UCSD-AML1 (cell line): ENCODE data around the gene HDHD3.
"Not testable (repeated sequence)": the region's sequence is repeated elsewhere in the genome, so short reads cannot be mapped to it uniquely, and the experiment has no call there.

Experiments used
- DNase-seq: peaks from one replicate; lab custom pipeline; 2025; ENCODE audit not compliant: unreplicated experiment; lab: John Stamatoyannopoulos, UW

Gene HDHD3

DNA sequence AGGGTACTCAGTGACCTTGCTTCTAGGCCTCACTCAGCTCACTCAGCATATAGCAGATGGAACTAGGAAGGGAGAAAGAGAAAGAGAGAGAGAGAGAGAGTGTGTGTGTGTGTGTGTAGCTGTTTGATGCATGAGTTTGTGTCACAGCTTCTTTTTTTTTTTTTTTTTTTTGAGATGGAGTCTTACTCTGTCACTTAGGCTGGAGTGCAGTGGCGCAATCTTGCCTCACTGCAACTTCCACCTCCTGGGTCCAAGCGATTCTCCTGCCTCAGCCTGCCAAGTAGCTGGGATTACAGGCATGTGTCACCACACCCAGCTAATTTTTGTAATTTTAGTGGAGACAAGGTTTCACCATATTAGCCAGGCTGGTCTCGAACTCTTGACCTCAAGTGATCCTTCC is 11.1 kb downstream of the HDHD3 start:
- DNase-seq = not testable (repeated sequence)

DNA sequence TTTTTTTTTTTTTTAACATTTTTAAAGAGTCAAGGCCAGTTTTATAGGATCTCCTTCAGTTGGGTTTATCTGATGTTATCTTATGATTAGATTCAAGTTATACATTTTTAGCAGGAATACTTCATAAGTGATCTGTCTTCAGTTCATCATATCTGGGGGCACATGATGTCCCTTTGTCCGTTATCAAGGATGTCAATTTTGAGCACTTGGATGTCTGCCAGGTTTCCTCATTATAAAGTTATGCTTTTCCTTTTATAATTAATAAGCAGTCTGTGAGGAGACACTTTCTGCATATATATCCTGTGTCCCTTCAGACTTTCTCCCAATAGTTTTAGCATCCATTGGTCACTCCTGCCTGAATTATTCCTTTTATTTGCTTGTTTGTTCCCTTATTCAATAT is 11.8 kb downstream of the HDHD3 start:
- no peak for DNase-seq

DNA sequence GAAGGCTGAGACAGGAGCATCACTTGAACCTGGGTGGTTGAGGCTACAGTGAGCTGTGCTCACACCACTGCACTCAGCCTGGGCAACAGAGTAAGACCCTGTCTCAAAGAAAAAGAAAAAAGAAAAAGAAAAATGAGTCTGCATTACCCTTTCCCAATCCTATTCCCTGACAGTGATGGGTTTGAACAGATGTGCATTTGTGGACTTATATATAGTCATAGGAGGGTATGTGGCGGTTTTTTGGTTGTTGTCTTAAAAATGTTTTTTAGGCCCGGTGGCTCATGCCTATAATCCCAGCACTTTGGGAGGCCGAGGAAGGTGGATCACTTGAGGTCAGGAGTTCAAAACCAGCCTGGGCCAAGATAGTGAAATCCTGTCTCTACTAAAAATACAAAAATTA is 13.4 kb downstream of the HDHD3 start:
- no peak for DNase-seq

DNA sequence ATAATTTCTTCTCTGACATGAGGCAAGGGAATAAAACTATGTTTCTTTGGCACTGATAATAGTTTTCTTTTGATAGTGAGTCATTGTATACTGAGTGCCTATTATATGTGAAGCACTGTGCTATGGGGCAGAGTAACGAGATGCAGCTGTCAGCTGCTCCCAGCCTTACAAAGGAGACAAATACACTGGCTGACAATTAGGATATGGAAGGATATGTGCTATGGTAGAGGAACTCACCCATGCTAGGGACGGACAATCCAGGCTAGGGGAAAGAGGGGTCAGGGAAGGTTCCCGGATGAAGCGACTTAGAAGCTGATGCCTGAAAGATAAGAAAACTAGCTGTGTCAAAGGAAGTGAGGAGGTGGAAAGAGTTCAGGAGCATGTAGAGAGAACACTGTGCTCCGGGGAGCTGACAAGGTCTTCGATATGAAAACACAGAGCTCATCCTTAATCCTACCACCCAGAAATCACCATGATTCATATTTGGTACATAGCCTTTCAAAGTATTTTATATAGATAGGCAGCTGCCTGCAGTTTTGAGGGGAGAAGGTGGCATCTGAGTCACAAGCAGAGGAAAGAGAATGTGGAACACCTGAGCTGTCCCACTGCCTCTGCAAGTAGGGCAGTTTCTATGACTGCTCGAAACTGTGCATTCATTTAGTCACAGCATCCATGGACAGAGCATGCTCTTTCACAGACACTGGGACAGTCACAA is 15.3 kb downstream of the HDHD3 start:
- DNase-seq = no peak

DNA sequence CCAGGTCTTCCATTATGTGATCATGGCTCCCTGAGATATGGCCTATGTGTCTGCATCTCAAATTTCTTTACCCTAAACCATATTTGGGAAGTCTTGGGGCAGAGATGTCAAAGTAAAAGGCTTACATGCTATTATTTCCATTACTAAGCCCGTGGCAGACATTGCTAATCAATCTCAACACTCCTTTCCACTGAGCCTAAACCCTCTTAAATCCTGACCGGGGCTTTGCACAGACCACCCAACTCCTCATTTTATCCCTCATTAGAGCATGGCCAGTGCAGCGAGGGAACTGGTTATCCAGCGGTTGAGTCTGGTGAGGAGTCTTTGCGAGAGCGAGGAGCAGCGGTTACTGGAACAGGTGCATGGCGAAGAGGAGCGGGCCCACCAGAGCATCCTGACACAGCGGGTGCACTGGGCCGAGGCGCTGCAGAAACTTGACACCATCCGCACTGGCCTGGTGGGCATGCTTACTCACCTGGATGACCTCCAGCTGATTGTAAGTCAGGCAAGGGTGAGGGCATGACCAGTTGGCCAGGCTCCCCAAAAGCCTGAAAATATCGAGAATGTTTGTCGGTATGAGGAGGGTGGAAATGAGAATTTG is 16.4 kb downstream of the HDHD3 start:
- no peak for DNase-seq

DNA sequence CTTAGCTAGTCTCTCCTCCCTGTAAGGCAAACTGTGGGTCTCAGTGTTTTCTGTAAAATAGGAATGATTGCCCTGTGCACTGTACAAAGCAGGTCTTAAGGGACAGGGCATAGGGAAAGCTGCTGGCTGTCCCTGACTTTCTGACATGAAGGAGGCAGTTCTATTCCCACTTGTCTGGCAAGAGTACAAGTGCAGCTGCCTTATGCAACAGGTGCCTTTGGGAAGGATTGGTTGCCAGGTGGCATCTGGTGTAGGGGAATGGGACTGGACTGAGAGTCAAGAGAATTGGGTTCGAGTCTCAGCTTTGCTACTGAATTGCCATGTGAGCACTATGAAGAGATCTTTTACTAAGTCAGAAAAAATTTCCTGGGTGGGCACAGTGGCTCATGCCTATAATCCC is 17.4 kb downstream of the HDHD3 start:
- DNase-seq = no peak

DNA sequence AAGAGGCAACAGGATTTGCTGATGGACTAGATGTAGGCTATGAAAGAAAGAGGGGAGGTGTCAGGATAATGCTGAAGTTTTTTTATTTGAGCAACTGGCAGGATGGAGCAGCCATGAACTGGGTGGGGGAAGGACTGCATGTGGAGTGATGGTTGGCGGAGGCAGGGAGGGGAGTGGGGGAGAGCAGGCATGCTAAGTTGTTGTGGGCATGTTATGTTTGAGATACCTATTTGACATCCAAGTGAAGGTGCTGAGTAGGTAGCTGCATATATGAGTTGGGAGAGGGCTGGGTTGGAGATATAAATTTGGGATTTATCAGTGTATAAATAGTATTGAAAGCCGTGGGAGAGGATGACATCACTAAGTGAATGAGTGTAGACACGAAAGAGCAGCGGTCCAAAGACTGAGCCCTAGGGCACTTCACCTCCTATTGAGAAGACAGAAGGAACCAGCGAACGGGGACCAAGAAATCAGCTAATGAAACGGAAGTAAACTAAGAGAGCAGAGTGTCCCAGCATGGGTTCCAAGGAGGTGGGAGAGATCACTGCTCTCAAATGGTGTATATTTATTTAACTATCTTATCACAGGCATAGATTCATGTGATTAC is 20.0 kb downstream of the HDHD3 start:
- DNase-seq = no peak

DNA sequence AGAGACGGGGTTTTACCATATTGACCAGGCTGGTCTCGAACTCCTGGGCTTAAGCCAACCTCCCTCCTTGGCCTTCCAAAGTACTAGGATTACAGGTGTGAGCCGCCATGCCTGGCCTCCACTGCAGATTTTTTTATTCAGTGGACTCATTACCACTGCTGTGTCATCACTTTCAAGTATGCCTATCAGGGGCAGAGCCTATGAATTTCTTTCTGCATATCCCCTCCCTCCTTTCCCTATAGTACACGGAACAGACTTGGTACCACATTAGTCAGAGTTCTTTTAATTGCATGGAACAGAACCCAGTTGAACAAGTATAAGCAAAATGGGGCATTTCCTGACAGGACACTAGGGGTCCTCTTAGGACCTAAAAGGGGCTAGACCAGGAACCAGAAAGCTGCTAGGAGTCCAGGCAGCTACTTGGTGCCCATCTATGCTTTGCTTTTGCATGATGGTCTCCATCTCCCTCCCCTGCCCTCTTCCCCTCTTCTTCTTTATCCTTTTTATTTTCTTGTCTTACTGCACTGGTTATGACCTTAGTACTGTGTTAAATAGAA is 21.7 kb downstream of the HDHD3 start:
- DNase-seq = no peak

DNA sequence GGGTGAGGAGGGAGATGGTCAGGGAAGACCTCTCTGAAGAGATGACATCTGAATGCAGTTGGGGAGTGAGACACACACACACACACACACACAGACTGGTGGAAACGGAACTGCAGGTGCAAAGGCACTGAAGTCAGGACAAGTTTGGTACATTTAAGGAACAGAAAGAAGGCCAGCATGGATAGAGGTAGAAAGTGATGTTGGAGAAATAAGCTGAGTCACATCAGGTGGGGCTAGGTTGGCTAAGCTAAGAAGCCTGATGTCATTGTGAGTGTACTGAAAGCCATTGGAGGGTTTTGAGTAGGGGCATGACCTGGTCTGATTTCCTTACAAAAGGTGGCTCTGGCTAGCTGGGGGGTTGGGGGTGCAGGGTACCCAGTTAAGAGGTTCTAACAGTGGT is 24.4 kb downstream of the HDHD3 start:
- no peak for DNase-seq

DNA sequence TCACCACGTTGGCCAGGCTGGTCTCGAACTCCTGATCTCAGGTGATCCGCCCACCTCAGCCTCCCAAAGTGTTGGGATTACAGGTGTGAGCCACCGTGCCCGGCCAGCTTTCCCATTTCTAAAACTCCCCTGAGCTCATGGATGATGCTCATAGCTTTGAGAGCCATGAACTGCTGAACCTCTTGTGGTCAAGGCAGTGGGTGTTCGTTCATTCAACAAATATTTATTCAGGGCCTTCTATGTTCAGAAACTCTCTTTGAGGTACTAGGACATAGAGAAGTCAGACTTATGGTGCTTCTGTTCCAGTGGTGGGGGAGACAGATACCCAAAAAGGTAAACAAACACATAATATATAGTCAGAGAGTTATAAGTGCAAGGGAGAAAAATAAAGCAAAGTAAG is 24.8 kb downstream of the HDHD3 start:
- DNase-seq = no peak

DNA sequence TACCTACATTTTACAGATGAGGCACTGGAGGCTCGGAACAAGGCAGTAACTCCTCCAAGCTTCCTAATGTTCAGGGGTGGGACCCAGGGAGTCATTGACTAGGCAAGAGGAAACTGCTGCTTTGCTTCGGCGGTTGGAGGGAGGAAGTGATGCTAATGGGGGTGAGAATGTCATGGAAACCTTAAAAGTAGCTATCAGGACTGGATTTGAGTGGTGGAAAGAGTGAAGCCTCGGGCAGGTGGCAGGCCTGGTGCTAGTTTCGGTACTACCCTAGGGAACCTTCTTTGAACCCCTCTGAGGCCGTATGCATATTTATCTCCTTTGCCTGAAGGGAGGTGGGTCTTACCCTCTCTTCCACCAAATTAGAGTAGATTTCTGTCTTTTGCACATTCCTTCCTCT is 25.8 kb downstream of the HDHD3 start:
- DNase-seq = peak; percentile 62

DNA sequence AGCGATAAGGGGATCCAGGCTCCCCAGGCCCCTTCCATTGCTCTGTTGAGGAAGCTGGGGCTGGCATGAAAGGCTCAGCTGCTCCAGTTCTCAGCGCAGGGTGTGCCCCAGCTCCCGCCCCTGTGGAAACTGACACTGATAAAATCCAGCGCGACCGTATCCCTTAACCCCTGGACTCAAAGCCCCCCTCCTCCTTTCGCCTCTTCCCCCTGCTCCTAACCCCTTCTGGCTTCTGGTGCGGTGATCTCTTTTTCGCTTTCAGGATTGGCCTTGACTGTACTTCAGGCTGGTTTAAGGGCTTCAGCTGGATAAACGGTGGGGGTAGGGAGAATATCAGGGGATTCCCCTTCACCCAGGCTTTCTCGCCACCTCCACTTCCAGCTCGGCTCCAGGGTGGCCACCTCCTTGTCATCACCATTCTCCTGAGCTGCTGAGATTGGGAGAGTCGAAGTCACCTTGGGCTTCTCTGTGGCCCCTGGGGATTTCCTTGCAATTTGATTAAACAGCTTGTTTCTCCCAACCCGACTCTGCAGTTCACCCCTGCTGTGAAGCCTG is 26.6 kb downstream of the HDHD3 start:
- DNase-seq = no peak

DNA sequence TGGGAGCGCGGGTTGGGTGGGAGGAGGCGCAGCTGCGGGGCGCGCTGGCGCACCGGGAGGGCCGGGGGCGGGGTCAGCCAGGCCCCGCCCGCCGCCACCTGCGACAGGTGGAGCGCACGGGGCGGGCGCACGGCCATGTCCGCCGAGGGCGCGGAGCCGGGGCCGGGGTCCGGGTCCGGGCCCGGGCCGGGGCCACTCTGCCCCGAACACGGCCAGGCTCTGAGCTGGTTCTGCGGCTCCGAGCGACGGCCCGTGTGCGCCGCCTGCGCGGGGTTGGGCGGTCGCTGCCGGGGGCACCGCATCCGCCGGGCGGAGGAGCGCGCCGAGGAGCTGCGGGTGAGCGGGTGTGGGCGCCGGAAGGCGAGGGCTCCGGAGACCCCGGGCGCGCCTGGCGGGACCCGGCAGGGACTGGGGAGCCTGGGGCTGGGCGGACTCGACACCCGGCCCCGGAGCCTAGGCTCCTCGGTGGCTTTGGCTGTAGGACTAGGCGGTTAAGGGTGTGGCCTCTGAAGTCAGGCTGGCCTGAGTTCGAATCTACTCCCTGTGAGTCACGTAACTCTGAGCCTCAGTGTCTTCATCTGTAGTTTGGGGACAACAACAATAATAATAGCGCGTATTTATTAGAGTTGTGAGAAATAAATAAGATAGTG is 27.2 kb downstream of the HDHD3 start, which contains the start of gene BSPRY:
TSS of gene BSPRY (plus strand) at position 97 of the 650 bp plus-strand sequence. CDS start at position 136, 39 bp downstream.
- no peak for DNase-seq

DNA sequence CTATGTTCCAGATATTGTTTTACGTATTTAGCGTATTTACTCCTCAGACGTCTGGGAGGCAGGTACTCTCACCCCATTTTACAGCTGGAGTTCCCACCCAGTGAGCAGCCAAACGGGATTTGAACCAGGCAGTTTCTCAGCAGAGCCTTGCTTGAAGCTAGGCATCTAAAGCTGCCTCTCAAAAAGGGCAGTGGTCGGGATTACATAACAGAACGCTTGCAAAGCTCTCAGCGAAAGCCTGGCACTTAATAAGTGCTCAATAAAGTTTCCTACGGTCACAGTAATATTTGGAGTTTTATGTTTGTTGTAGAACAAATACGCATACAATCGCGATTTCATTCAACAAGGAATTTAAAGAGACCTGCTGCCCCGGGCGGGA is 27.7 kb downstream of the HDHD3 start:
- DNase-seq = no peak

DNA sequence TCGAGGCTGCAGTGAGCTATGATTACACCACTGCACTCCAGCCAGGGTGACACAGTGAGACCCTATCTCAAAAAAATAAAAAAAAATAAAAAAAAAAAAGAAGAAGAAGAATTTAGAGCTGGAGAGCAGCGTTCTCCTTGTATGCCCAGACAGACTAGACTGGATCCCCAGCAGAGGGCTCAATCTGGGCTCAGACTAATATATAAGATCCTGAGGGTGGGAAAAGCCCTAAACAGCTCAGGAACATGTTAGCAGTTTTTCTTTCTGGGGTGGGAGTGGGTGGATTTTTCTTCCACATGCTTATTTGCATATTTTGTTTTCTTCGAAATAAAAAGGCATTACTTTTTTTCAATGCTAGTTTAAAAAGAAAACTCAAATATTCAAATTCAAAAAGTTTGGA is 28.3 kb downstream of the HDHD3 start:
- no peak for DNase-seq

DNA sequence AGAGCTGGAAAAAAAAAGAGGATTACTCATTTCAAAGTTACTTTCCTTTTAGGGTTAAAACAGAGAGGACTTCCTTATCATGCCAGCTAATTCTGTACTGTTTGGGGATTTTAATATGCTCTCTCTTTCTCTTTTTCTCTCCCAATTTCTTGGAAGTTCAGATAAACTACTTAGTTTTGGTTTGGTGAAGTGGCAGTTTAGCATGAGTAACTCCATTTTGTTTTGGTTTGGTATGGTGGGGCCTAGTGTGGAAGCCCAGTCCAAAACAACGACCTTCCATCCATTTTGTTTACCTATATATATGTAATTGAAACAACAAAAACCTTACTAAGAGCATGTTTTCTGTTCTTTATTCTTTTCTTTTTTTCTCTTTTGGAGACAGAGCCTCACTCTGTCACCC is 31.1 kb downstream of the HDHD3 start:
- no peak for DNase-seq

DNA sequence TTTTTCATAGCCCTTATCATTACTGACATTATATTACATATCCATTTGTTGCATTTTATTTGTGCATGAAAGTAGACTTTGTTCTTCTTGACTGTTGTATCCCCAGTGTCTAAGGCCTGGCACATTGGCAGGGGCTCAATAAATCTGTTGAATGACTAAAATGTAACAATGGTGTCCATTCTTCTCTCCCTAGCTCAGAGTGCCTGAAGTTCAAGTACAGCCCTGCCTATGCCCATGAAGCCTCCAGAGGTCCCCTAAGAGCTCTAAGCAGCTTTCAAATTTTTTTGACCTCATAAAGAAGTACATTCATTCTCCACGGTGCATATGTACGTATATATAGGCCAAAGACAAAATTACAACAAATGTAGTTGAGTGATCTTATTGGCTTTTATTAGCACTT is 31.6 kb downstream of the HDHD3 start:
- DNase-seq = no peak

DNA sequence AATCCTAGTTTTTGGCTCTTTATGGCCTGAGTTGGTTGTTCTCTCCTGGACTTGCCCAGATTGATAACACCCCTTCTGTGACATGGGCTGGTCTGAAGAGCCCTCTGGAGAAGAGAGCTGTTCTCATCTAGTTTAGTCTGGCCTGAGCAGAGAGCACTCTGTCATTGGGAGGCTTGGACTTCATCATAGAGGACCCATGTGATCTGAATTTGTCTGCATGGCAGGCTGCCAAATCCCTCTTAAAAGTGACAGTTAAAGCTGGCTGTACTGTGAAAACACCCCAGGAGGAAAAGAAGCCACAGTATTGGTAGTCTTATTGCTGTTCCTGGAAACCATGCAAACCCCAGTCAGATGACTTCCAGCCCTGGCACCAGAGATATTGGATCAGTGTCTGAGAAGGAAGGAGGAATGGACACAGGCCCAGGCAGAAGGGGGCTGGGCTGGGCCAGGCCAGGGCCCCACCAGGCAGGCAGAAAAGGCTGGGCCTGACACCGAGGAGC is 33.0 kb downstream of the HDHD3 start:
- DNase-seq = peak; percentile 71

DNA sequence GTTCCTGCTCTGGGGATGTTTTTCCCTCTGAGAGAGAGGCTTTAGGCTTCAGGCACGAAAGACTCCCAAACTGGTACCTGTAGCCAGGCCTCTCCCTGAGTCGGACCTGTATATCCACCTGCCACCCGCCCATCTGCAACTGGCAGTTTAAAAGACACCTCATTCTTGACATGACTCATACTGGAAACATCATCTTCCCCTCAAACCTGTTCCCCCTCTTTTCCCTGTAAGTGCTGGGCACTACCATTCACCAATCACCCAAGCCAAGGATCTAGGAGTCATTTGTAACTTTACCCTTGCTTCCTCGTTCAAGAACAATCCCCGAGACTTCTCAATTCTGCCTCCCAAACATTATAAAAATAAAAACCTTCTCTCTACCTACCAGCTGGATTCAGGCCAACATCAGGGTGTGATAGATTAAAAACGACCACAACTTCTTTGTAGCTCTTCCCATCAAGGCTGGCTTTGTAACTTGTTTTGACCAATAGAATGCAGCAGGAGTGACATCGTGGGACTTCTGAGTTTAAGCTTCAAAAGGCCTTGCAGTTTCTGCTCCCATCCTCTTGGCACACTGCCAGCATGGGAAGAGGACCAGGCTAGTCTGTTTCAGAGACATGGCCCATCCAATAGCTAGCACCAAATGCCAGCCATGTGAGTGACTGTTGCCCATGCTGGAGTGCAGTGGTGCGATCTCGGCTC is 34.9 kb downstream of the HDHD3 start:
- no peak for DNase-seq

DNA sequence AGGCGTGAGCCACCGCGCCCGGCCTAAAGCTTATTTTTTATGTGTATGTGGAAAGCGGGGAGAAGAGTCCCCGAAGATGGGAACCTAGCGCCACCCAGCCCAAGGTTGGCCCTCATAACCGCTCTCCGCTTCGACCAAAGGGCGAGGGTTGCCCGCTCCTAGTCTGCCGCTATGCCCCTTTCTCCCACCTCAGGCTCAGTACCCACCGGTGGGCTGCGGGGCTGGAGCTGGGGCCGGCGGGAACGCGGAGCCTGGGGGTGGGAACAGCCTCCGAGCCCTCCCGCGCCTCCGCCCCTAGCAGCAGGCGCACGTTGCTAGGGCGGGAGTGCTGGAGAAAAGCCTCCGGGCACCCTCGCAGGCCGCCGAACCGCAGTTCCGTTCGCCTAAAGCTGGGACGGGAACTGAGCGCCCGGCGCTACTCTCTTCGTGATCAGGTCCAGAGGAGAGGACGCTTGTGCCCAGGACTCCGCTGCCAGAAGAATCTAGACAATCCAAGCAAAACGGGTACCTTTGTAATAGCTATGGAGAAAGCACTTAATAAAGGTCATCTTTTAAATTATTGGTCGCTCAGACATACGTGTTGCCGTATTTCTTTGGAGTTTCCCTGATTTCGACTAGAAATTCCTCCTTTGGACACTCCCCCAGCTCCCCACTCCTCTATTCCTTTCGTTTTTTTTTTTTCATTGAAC is 36.6 kb downstream of the HDHD3 start, which contains the start of gene WDR31:
TSS of gene WDR31 (minus strand) at position 265 of the 689 bp plus-strand sequence. CDS start 8,253 bp downstream, outside the sequence.
- DNase-seq = peak; percentile 90
